Esophagus (tissue), 2 donors: ENCODE data around the gene PARP8. TPM values are rescaled to one million over a fixed set of nuclear protein-coding genes. Genes with fewer than 3 reads are reported as not detected.
"Not testable (repeated sequence)": the region's sequence is repeated elsewhere in the genome, so short reads cannot be mapped to it uniquely, and the experiment has no call there.

Experiments
- H3K27ac ChIP-seq, 2 donors: one replicate each; pipeline ENCODE4 v1.5.1; 2013; ENCODE audit warnings: low read depth in 2 of 2, mild to moderate bottlenecking in 2 of 2, inconsistent platforms in 1 of 2, low read length in 1 of 2, moderate library complexity in 1 of 2
- H3K27me3 ChIP-seq, 2 donors: one replicate each; pipeline ENCODE4 v1.6.1; 2013; ENCODE audit warnings: low read length in 2 of 2, control low read depth in 1 of 2, mild to moderate bottlenecking in 1 of 2; ENCODE audit not compliant: insufficient read depth in 2 of 2, control insufficient read depth in 1 of 2
- H3K36me3 ChIP-seq, 2 donors: one replicate each; pipeline ENCODE4 v1.6.1; 2013; ENCODE audit warnings: low read length in 1 of 2; ENCODE audit not compliant: control insufficient read depth in 2 of 2, insufficient read depth in 2 of 2
- H3K4me1 ChIP-seq, 2 donors: one replicate each; pipeline ENCODE4 v1.6.1; 2013; ENCODE audit warnings: low read length in 1 of 2; ENCODE audit not compliant: control insufficient read depth in 2 of 2, insufficient read depth in 2 of 2
- H3K4me3 ChIP-seq, 2 donors: one replicate each; pipeline ENCODE4 v1.5.1; 2013; ENCODE audit warnings: low read length in 2 of 2, mild to moderate bottlenecking in 2 of 2, low read depth in 1 of 2, moderate library complexity in 1 of 2
- H3K9me3 ChIP-seq, 2 donors: one replicate each; pipeline ENCODE4 v1.6.1; 2013; ENCODE audit warnings: mild to moderate bottlenecking in 2 of 2, low read depth in 1 of 2, low read length in 1 of 2, moderate library complexity in 1 of 2; ENCODE audit not compliant: control insufficient read depth in 2 of 2, insufficient read depth in 1 of 2
- WGBS, 2 donors: extraction: QIAGEN DNeasy Blood & Tissue Kit; methylation state at CpG; one replicate each; pipeline ENCODE4 v1.1.7; 2013; 5-methylcytosine and 5-hydroxymethylcytosine counted together
- polyA plus RNA-seq, 2 donors: library from polyadenylated mRNA; stranded (reverse); fragments of 200-250 nt; gene quantifications; one replicate each; pipeline ENCODE4 v1.2.3, GENCODE V29; 2013
- donor health status: healthy with polysubstance abuse.
- donor health status: Bipolar disorder and iron deficiency.

Gene PARP8
- polyA plus RNA-seq, 2 donors = 4.5 to 5.6 TPM

GRCh38 chr5:50673444-50673843 lies 7.0 kb downstream of the PARP8 start:
- WGBS, 2 donors = 61 to 69% methylated on average over 3 of the region's 3 CpGs
- H3K4me1 ChIP-seq, H3K27me3 ChIP-seq, H3K9me3 ChIP-seq, H3K36me3 ChIP-seq, H3K27ac ChIP-seq, H3K4me3 ChIP-seq: not testable (repeated sequence)

GRCh38 chr5:50675385-50675784 lies 8.9 kb downstream of the PARP8 start:
- Histone ChIP-seq H3K27me3 (no peaks in the 10 kb centered on the region), H3K4me3 (no peak overlapping the region), H3K27ac (no peak overlapping the region), H3K9me3 (no peaks in the 10 kb centered on the region), H3K4me1 (no peaks in the 10 kb centered on the region), H3K36me3 (no peaks in the 10 kb centered on the region)
- 98% methylated on average over 15 of the region's 15 CpGs for WGBS, 2 donors

DNA sequence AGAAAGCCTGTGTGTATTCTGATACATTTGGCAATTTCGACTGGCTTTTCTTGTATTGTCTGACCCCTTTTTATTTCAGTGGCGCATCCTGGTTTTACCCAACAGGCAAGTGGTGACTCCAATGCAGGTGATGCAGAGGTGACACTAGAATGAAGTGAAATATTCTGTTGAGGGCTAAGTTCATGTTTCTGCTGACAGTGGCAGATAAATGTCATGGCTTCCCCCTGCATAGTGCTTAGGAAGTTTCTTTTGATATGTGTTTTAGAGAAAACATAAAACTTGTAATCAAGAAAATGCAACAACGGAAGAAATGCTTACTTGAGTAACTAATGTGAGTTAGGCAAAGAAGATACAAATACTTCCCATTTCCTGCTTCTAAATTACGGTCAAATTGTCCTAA lies 13.1 kb downstream of the PARP8 start:
- not testable (repeated sequence) for H3K9me3 ChIP-seq, H3K4me3 ChIP-seq, H3K27ac ChIP-seq, H3K4me1 ChIP-seq, H3K27me3 ChIP-seq, H3K36me3 ChIP-seq
- 83 to 84% methylated on average over 4 of the region's 4 CpGs for WGBS, 2 donors

- no peak overlapping the region for H3K27ac ChIP-seq
- no peaks in the 10 kb centered on the region for H3K36me3 ChIP-seq
- 85 to 92% methylated on average over 3 of the region's 3 CpGs for WGBS, 2 donors
- H3K4me3 ChIP-seq = no peak overlapping the region
- no peaks in the 10 kb centered on the region for H3K4me1 ChIP-seq
- no peaks in the 10 kb centered on the region for H3K27me3 ChIP-seq
- no peaks in the 10 kb centered on the region for H3K9me3 ChIP-seq
These were observed 18.3 kb downstream of the PARP8 start for GRCh38 chr5:50684721-50685120.

- Histone ChIP-seq H3K27me3 (no peaks in the 10 kb centered on the region), H3K9me3 (no peaks in the 10 kb centered on the region), H3K4me3 (no peak overlapping the region), H3K4me1 (no peaks in the 10 kb centered on the region), H3K36me3 (no peaks in the 10 kb centered on the region), H3K27ac (no peak overlapping the region)
- WGBS, 2 donors = 84 to 86% methylated on average over 4 of the region's 4 CpGs
These were observed 21.1 kb downstream of the PARP8 start for GRCh38 chr5:50687548-50687947.

DNA sequence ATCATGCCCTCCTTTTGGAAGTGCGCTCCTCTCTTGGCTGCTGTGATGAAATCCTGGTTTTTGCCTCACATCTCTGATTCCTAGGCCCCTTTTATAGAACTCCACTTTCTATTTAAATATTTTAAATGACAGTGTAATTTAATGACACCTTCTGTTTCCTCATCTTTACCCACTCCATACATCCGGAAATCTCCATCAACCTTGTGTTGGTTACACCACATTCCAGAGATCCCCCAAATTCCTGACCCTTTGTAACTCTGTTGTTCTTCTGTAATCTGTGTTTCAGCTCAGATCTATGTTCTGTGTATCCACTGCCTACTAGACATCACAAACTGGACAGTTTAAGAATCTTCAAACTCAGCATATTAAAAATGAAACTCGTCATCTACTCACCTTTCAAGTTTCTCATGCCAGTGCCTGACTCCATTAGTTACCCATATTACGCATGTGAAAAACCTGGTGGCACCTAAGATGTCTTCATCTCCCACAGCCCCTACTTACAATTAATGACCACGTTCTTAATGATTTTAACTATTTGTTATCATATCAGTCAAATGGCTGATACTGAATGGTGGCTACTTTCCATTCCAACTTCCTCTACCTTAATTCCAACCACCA lies 25.1 kb downstream of the PARP8 start:
- Histone ChIP-seq H3K27me3 (no peaks in the 10 kb centered on the region), H3K4me3 (no peak overlapping the region), H3K36me3 (no peaks in the 10 kb centered on the region), H3K27ac (no peak overlapping the region), H3K9me3 (no peaks in the 10 kb centered on the region), H3K4me1 (no peaks in the 10 kb centered on the region)
- WGBS, 2 donors = 88 to 92% methylated on average over 5 of the region's 5 CpGs

DNA sequence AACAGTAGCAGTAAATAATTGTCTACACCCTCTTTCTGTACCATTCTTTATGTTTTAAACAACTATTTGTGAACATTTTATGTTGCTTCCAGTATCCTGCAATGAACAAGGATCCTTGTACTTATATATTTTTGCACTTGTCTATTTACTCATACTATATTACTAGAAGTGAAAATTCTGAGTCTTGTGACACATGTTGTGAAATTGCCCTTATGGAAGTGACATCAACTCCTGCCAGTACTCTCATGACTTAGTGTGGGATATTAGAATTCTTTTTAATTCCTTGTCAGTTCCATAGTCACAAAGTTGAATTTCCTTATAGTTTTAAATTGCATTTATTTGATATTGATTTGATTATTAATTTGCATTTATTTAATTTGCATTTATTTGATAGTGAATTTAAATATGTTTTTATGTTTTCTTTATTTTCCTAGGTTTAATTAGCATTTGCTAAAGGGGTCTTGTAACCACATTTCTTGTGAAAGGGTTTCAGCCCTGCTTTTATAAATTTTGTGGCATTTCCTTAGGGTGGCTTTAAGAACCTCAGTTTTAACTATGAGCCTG lies 27.7 kb downstream of the PARP8 start:
- Histone ChIP-seq H3K9me3 (no peaks in the 10 kb centered on the region), H3K4me3 (no peak overlapping the region), H3K4me1 (no peaks in the 10 kb centered on the region), H3K27me3 (no peaks in the 10 kb centered on the region), H3K36me3 (no peaks in the 10 kb centered on the region), H3K27ac (no peak overlapping the region)

DNA sequence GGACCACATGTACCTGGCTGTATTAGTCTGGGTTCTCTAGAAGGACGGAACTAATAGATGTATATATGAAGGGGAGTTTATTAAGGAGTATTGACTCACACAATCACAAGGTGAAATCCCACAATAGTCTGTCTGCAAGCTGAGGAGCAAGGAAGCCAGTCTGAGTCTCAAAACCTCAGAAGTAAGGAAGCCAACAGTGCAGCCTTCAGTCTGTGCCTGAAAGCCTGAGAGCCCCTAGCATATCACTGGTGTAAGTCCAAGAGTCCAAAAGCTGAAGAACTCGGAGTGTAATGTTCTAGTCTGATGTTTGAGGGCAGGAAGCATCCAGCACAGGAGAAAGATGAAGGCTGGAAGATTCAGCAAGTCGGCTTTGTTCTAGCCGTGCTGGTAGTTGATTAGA lies 28.2 kb downstream of the PARP8 start:
- not testable (repeated sequence) for H3K27ac ChIP-seq, H3K4me1 ChIP-seq, H3K9me3 ChIP-seq, H3K4me3 ChIP-seq, H3K27me3 ChIP-seq, H3K36me3 ChIP-seq
- 90 to 95% methylated on average over 4 of the region's 4 CpGs for WGBS, 2 donors

DNA sequence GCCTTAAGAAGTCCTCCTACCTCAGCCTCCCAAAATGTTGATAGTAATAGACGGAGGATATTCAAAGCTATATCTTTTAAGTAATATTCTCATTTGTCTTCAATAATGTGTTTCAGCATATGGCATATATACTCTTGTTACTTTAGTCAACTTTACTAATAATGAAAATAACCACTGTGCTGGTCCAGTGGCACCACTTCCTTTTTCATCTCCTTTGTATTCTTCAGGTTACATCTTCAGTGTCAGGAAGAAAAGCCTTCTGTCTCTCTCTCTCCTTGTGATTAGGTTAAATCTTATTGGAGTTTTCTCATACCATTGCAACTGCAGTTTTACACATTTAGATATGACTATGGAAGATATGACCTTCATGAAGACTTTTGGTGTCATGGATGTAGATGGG lies 31.3 kb downstream of the PARP8 start:
- H3K27ac ChIP-seq = no peak overlapping the region
- 79 to 91% methylated on average over 1 of the region's 1 CpG for WGBS, 2 donors
- no peaks in the 10 kb centered on the region for H3K27me3 ChIP-seq
- no peaks in the 10 kb centered on the region for H3K9me3 ChIP-seq
- H3K36me3 ChIP-seq = no peaks in the 10 kb centered on the region
- no peak overlapping the region for H3K4me3 ChIP-seq
- H3K4me1 ChIP-seq = no peaks in the 10 kb centered on the region

GRCh38 chr5:50699737-50700136 lies 33.3 kb downstream of the PARP8 start:
- no peaks in the 10 kb centered on the region for H3K36me3 ChIP-seq
- no peaks in the 10 kb centered on the region for H3K27me3 ChIP-seq
- H3K9me3 ChIP-seq = no peaks in the 10 kb centered on the region
- H3K4me3 ChIP-seq = no peak overlapping the region
- WGBS, 2 donors = 91 to 93% methylated on average over 2 of the region's 2 CpGs
- no peaks in the 10 kb centered on the region for H3K4me1 ChIP-seq
- H3K27ac ChIP-seq = no peak overlapping the region
